ENCODE data around the gene NID2. TPM values are rescaled to one million over a fixed set of nuclear protein-coding genes. Genes with fewer than 3 reads are reported as not detected.

The NID2 gene
- total RNA-seq, 1 donor from 2014 or later = 65.0 TPM

DNA sequence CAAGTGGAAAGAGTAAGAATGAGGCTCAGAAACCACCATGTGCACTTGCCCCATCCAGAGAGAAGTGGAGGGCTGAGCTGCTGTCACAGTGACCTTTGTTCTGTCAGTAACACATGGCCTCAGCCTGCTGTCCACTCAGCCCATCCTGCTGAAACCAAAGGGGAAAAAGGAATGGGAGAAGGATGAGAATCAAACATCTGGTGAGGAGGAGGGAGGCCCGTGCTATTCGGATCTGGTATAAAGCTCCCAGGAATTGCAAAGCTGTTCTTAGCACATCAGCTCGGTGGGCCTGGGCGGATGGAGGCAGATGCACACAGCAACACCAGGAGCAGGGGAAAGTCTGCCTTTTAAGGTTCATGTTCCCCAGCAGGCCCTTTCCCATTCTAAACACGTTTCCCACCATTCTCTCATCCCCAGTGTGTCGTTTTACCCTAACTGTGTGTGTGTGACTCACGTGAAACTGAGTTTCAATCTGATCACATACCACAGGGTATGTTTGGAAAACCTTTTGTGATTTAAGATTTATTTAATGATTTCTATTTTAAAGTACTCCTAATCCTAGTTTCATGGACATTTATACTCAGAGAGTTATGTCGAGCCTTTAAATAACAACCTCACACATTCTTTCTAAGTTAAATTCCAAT is 42.7 kb downstream of the NID2 start:
- DNase-seq (ENCODE audit: low read depth, low spot score) = no peak

DNA sequence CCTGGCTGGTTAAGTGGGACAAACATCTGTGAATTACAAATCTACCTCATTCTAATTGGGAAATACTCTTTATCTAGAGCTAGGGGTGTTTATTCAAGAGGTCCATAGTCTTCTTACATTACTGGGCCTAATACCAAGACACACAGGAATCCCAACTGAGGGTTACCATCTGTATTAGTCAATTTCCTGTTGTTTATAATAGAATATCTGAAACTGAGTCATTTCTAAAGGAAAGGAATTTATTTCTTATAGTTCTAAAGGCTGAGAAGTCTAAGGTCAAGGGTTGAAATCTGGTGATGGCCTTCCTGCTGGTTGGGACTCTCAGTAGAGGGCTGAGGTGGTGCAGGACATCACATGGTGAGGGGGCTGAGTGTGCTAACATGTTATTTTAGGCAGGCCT is 43.5 kb downstream of the NID2 start:
- DNase-seq (ENCODE audit: low read depth, low spot score) = peak; percentile 87

DNA sequence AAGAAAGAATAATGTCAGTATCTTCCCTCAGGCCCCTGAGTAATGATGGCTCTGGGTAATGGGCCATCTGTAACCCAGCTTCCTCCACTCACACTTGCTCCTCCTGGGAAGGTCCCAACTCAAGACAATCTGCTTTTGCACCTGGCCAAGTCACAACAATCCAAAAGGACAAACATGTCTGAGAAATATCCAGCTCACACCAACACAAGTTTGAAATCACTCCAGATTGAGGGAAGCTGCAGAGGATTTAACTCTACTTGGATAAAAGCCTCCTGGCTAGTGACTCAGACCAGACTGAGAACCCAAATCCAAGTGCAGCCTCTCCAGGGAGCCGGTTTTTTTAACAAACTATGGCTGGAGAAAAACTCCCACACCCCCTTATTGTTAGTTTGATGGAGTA is 45.3 kb downstream of the NID2 start:
- no peak for DNase-seq (ENCODE audit: low read depth, low spot score)

DNA sequence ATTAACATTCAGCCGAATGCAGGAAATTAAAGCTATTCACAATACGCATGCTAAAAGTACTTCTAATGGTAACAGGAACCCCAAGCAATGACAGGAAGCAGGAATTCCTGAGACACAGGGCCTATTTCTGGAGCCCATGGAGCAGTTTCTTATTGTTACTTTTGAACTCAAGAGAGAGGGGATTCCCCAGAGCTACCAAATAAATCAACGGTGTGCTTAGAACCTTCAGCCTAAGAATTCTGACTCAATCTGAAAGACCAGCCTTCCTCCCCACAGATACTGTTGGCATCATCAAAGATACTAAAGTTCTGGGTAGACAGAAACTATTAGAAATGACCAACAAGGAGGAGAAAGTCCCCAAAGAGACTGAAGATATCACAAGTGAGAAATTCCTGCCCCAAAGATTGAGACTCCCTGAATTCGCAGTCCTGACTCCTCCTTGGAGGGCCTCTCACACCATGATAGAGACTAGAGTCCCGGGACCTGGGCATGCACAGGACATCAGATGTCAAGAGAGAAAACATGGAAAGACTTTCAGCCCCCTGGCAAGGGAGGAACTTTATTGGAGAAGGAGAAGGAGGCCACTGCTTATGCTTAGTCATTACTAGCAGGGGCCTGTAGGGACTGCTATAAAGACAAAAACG is 46.8 kb downstream of the NID2 start:
- peak; percentile 64 for DNase-seq (ENCODE audit: low read depth, low spot score)

DNA sequence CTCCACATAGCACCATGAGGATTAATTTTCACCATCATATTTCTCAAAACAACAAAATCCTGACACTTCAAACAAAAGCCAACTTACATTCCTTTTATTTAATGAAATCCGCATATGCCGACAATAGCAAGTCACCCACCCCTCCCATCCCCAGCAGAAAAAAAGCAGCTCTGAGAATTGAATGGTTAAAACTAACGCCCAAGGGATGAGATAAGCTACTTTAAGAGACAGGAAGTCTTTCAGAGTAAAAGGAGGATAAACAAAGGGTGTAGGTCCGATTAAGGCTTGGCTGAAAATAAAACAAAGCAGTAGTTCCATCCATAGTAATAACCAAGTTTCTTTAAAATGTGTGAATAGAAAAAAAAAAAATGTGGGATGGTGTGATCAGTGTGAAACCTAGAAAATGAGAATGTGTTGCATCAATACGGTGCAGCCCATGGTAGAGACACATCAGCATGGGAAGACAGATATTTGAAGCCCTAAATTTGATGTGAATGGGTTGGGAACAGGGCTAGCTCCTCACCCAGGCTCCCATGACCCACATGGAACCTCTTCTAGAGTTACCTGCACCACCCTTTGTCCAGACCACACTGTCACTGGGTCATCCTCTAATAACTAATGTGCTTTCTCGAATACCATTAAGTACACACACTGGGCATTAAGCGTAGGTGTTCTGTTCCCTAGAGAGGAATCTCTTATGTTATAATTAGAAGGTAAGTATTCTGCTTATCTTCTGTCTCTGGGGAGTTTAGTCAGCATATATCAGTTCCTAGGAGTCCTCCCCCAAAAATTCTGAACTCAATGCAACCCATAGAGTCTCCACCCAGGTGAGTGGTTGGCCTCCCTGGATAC is 47.8 kb downstream of the NID2 start:
- peak; percentile 47 for DNase-seq (ENCODE audit: low read depth, low spot score)

DNA sequence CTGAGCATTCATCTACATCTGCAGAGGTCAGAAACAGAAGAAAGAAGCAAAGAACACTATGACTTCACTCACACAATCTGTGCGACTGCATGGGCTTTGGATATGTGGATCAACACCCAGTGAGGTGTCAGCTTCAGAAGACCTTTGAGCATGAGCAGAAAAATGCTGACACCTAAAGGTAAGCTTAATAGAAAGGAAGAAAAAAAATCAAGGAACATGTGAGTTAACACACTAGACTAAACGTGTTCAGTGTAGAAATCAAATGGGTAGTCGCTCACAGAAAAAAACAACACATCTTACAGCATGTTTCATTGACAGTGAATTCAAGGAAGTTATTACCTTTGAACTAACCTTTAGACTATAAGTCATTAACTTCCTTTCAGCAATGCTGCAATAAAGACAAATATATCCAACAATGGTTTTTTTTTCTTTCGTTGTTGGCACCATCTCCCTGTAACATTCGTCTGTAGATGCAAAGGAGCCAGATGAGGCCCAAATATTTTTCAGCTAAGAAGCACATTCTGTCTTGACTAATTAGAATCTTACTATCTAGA is 48.6 kb downstream of the NID2 start:
- DNase-seq (ENCODE audit: low read depth, low spot score) = no peak

DNA sequence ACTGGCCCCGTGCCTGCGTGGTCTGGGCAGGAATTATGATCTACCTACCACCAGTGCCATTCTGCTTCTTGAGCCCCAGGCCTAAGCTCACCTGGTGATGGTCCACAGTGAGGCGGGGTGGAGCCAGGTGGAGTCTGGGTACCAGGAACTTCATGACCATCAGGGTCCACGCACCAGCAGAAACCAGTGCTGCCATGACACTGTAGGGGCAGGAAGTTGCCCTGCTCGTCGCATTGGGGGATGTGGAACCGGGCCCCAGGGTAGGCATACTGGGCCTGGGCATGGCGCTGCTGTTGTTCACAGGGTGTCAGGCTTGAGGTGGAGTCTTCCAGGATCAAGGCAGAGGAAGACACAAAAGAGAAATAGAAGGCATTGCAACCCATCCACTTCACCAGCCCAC is 49.9 kb downstream of the NID2 start:
- no peak for DNase-seq (ENCODE audit: low read depth, low spot score)

DNA sequence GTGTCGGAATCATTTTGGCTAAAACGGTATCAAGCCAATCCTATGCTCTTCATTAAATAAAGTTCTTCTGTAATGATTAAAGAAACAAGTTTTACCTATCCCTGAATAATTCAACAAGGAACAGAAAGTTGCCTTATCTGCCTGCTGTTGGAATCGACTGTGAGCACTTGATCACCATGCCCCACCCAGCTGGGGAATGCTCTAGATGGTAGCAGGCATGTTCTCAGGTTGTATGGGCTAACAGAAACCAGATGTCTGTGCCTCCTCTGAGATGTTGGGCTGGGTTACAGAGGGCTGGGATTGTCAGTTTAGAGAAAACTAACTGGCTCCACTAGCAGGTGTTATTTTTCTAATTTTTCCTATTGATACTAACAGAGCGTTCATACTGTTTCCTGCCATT is 50.6 kb downstream of the NID2 start:
- DNase-seq (ENCODE audit: low read depth, low spot score) = no peak

DNA sequence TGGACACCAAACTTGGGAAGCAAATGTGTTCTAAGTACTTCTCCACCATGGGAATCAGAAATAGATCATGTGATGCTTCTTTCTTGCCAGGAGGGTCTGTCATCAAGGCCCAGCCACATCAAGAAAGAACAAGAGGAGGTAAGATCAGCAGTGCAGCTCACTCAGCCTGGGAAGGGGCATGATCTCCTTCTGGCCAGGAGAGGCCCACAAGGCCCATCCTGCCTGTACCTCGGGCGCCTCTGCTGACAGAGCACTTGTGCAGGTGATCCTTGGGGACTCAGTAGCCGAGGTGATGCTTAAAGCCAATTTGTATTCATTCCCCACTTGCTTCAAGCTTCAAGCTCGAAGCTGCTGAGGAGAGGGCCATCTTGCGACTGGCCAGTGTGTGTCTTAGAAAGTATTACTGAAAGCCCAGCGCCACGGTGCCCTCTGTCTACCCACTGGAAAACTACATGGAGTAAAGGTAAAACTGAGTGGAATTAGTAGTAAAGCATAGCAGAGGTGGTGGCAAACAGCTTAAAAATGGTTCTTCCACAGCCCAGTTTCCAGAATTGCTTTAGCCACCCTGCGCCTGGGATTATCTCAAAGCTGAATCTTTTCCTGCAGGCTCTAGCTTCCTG is 53.3 kb downstream of the NID2 start:
- no peak for DNase-seq (ENCODE audit: low read depth, low spot score)

DNA sequence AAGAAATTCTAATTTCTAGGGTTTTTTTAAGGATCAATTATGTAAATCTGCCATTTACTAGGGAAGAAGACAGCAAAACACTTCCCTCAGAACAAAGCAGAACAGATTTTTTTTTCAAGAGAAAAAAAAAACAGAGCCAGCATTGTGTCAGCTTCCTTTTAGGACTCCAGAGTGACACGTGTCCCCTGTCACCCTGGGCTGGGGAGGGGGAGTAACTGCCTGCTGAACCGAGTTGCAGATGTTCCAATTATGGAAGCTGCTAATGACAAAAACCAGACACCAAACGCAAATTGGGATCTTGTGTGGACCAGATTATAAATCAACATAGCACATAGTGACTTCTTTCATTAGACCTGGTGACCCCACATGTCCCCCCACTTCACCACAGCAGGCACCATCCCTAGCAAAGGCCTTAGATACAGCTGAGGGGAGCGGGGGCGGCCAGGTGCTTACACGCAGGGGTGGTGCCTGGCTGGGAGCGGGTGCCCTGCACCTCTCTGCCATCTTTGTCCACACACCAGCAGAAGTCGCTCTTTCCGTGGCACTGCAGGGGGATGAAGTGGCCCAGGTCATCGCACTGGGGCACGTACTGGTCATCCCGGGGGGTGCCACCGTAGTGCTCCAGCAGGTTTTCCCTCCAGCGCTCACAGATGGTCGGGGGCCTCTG is 54.1 kb downstream of the NID2 start:
- no peak for DNase-seq (ENCODE audit: low read depth, low spot score)

DNA sequence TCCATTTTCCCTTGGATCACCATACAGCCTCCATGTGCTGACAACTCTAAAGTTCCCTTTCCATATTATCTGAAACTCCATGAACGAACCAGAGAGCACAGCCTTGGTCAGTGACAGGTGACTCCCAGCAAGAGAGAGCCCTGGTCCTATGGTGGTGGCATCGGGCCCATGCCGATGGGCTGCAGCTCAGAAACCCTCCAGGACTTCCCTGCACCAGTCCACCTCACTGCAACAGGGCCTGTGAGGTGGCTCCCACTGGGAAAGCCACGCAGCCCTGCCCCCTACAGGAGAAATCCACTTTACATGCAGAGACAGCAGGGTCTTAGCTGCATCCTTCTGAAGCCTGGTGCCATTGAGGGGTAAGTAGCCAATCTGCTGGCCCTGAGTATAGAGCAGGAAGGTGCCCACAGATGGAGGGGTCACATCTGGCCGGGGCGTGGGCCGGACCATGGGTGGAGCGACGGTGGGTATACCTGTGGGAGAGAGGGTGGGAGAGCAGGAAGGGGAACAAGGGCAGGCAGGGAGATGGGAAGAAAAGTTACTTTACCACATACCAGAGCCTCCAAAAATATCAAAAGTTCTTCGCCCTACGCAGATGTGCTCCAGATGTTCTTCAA is 54.8 kb downstream of the NID2 start:
- no peak for DNase-seq (ENCODE audit: low read depth, low spot score)

DNA sequence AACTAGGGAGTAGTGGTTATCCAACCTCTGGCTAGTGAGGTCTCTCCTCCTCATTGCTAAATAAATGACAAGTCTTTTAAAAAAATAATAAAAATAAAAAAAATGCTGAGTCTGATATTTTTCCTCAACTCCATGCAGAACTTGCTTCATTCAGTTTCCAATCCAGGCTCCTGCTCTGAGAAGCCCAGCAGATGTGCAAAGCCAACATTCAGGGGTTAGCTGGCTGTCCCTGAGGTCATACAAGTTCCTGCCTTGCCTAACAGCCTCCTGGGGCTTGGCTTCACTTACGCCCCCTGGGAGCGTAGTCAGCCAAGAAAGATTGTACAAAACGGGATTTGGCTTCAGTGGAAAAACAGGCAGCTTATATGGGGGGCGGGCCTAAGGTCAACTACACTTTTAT is 56.2 kb downstream of the NID2 start:
- no peak for DNase-seq (ENCODE audit: low read depth, low spot score)

DNA sequence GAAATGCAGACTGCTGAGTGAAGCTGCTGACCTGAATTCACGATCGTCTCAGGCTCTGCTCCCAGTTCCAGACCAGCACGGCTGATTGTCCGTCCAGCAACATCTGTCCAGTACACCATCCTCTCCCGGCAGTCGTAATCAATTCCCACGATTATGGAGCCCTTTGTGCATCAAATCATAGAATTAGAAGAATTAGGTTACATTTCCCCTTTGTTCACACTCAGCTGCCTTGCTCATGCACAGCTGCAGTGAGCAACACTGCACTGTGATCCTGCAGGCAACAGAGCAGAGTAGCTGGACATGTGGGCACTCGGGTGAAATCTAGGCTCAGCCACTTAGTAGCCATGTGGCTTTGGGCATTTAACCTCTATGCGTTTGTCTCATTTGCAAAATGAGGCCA is 57.3 kb downstream of the NID2 start:
- DNase-seq (ENCODE audit: low read depth, low spot score) = no peak

DNA sequence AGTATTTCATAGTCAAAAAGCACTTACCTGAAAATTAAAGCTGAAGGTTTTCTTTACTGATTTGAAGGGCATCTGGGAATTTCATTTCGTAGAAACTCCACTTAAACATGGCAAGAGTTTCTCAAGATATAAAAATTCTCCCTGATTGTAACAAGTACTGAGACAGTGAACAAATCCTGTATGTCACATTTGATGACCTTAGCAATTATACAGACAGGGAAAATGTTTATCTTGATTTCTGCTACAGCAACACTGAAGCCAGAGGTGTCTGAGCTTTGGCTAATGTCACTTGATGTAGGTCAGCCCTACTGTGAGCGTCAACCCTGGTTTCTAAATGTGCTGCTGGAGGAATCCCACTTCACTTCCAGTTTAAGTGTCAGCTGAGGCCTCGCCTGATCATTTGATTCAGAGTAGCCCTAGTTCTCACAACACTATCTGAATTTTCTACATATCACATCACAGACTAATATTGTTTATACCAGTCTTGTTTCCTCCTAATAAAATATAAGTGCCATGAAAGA is 58.6 kb downstream of the NID2 start:
- no peak for DNase-seq (ENCODE audit: low read depth, low spot score)

DNA sequence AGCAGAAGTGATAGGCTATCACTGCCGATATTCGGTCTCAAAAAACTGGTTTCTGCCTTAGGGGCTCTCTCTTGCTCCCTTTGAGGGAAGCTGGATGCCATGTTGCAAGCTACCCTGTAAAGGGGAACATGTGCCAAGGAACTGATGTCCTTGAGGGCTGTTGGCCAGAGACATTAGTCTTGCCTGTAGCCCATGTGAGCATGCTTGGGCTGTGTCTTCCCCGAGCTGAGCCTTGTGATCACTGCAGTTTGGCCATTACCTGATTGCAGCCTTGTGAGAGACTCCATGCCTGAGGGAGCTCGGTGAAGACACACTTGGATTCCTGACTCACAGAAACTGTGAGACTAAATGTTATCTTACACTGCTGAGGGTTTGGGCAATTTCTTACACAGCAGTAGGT is 60.7 kb downstream of the NID2 start:
- DNase-seq (ENCODE audit: low read depth, low spot score) = no peak

DNA sequence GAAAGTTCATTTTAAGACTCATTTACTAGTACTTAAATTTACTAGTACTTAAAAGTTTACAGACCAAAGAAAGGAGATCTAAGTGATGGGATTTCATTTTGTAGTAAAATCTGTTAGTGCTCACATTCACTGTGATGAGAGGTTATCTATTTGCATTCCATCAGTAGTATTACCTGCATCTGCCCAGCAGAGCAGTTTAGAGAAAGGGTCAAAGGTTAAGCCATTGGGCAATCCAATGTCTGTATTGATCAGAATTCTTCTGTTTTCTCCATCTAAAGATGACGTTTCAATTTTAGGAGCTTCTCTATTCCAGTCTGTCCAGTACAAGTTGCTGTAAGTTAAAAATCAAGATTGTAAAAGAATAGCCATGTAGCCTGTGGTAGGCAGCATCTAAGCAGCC is 61.2 kb downstream of the NID2 start:
- DNase-seq (ENCODE audit: low read depth, low spot score) = no peak

DNA sequence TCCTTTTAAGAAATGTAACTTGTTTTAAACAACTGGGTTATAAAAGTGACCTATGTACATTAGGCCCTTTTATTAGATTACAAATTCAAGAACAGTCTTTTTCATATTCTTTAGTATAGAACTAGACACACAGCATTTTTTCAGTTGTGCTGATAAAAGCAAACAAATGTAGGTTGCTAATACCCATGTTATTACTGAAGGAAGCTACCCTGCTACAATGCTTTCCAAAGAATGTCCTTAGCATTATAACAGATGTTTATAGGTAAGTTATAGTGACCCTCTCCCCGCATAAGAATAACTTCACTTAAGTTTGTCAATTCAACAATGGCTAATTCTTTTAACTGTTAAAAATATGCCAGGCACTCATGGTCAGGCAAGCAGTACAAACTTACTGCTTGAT is 61.6 kb downstream of the NID2 start:
- no peak for DNase-seq (ENCODE audit: low read depth, low spot score)

DNA sequence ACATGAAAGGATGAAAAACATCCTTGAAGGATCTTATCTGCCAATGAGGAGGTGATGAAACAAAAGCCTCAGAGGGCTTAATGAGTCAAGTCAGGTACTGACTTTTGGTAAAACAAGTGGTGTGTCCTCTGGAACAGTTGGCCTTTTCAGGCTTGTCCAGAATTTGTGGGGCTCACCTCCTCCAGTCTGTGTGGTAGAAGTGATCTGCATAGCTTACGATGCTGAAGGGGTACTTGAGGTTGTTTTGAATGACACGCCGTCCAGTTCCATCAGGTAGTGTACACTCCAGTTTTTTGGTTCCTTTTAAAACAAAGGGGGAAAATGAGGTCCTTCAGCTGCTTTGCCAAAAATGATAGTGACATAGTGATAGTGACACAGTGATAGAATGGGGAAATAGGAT is 62.5 kb downstream of the NID2 start:
- DNase-seq (ENCODE audit: low read depth, low spot score) = no peak

DNA sequence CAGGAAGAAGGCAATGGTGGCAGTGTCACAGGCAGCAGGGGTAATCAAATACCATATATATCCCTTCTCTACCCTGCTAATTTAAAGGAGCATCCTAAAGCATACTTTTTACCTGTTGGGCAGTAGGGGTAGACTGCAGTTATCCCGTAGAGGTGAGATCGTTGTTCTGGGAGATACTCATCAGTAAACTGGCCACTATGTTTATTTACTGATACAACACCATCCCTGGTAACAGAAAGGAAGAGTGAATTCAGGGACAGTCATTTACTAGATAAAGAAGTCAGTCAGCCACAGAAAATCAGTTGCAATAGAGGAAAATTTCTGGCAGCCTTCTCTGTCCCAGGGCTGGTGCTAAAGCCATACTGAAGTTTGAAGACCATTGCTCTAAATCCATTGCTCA is 63.2 kb downstream of the NID2 start:
- no peak for DNase-seq (ENCODE audit: low read depth, low spot score)

DNA sequence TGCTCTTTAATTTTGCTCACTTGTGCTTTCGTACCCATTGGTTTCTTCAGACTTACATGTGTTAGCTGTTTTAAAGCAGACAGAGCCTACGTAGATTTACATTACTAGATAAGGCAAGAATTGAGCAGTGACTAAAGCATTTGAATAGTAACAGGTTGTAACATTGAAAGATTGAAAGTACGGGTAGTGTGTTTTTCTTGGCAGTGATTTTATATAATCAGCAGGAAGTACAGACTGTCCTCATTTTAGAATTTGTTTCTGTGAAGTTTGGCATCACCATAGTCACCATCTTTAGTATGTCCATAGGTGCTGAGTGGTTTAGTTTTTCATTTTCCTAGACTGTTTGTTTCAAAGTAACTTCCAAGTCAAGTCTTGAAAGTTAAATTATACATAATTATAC is 65.5 kb downstream of the NID2 start:
- DNase-seq (ENCODE audit: low read depth, low spot score) = no peak

DNA sequence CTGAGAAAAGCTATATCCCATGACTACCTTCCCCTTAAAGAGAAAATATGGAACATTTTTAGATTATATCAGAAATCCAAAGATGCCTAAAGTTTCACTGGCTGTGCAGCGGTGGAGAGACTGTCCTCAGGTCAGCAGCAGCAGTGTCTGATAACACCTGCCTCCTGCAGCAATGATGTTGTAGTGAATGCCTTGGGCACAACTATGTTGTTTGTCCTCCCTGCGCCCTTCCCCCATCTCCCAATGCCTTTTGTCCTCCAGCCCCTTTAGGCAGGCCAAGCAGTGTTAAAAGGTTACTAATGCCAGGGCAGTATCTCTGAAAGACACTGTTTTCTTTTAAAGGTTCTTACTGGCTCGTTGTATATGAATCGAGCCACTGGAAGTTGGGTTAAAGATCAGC is 66.3 kb downstream of the NID2 start:
- DNase-seq (ENCODE audit: low read depth, low spot score) = no peak
